LNCAP (cell line): Measurements from ENCODE around the gene LCE1A.

Source experiments
- CTCF ChIP-seq: fragments of 450-650 bp; IDR thresholded peaks from 2 replicates; pipeline ENCODE4 v1.5.1; 2017; ENCODE audit warnings: mild to moderate bottlenecking

Gene LCE1A

GRCh38 chr1:152827173-152827572 is at the start of gene LCE1A:
Gene LCE1A (plus strand): TSS chr1:152827473. CDS start chr1:152827473, 0 bp downstream.
- no peak for TF ChIP-seq CTCF

GRCh38 chr1:152777510-152778137 is 49.6 kb upstream of the LCE1A start:
- TF ChIP-seq CTCF, result peak; percentile 66

GRCh38 chr1:152783095-152783494 is 44.2 kb upstream of the LCE1A start:
- TF ChIP-seq CTCF, result no peak

- TF ChIP-seq CTCF, result no peak
Measured at GRCh38 chr1:152786077-152786476, 41.2 kb upstream of the LCE1A start, which contains the start of gene LCE1E. Gene LCE1E (plus strand): TSS chr1:152786257. CDS start chr1:152787300, 1,043 bp downstream.

- no peak for TF ChIP-seq CTCF
Measured at GRCh38 chr1:152795686-152796085, 31.6 kb upstream of the LCE1A start.

- no peak for TF ChIP-seq CTCF
Measured at GRCh38 chr1:152796421-152796820, 30.9 kb upstream of the LCE1A start, which contains the start of gene LCE1D. Gene LCE1D (plus strand): TSS chr1:152796721. CDS start chr1:152797795, 1,074 bp downstream.

- TF ChIP-seq CTCF, result no peak
Measured at GRCh38 chr1:152801333-152801732, 25.9 kb upstream of the LCE1A start.

- TF ChIP-seq CTCF, result no peak
Measured at GRCh38 chr1:152806576-152806975, 20.7 kb upstream of the LCE1A start, which contains the start of gene LCE1C. Gene LCE1C (minus strand): TSS chr1:152806651. CDS start chr1:152805478, 1,173 bp downstream.
